HuH-7 (cell line): ENCODE data around the gene TIMP1.
"Not testable (repeated sequence)": the region's sequence is repeated elsewhere in the genome, so short reads cannot be mapped to it uniquely, and the experiment has no call there.

Experiments used
- DNase-seq: peaks from one replicate; pipeline ENCODE4 v3.0.0; 2011; ENCODE audit warnings: low spot score

TIMP1 gene

DNA sequence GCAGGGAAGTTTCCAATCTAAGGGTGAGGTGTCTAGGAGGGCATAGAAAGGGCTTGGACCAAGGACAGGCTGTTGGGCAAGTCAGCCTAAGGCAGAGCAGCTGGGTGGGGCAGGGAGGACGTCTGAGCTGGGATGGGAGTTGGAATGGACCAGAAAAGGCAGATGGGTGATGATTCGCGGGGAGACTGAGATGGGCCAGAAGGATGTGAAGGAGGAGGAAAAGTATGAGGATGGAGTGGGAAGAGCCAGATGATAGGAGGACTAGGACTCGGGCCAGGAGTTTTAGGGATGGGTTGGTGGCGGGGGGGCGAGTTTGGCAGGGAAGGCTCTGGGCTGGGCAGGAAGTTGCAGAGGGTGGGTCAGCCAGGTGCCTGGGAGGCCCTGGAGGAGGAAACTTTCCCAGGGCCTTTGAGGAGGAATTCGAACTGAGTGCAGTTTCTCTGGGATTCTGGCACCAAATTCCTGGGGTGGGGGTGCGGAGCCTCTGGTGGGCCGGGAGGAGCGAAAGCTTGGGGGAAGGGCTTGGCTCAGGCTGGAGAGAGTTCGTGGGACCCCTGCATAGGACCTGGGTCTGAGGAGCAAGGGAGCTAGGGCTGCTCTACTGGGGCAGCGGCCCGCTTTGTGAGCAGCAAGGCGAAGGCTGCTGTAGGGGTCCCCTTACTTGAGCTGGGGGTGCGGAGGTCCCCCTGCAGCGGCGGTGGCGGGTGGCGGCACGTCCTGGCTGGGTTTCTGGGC lies 8.7 kb upstream of the TIMP1 start:
- no peak for DNase-seq

DNA sequence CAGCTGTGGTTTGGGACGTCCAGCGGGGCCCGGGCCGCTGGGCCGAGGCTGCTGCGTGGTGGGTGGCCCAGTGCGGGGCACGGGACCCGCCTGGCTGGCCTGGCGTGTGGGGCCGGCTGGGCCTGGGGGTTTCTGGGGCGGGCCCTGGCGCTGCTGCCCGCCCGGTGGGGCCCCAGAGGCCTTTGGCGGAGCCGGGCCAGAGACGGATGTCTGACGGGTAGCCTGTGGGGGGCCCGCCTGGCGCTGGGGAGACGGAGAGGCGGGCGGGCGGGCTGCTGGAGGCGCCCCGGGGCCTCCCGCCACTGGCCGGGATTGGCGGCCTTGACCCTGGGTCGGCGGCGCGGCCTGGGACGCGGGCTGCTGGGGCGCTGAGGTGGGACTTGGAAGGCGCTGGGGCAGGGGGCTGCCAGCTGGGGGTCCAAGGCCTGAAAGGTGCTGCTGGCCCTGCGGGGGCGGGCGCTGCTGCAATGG lies 8.1 kb upstream of the TIMP1 start:
- no peak for DNase-seq

DNA sequence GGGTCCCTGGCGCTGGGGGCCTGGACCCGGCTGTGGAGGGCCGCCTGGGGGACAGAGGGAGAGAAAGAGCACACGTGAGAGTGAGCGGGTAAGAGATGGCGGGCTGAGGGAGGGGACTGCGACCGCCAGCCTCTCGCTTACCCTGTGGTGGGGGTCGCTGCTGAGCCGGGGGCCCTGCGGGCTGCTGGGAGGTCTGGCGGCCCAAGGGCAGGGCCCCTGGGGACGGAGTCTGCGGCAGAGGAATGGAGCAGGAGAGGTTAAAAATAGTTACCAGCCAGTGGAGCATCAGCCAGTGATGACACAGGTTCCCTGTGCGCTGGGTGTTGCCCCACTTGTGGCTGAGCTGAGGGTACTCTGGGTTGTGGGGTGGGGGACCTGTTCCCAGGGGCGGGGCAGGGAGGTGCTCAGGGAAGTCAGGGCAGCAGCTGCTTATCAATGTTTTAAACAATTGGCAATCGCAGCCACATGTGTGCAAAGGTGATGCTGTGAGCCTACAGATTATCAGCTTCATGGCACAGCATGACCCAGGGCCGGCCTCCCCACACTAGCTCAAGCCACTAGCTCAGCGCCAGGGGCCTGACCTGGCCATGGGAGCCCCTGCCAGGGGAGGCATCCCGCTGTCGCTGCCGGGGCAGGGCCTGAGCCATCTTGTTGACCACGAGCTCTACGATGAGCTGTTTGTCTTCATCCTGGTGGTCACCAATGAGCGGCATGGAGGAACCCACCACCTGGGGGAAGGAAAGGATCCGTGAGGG lies 7.5 kb upstream of the TIMP1 start:
- no peak for DNase-seq

DNA sequence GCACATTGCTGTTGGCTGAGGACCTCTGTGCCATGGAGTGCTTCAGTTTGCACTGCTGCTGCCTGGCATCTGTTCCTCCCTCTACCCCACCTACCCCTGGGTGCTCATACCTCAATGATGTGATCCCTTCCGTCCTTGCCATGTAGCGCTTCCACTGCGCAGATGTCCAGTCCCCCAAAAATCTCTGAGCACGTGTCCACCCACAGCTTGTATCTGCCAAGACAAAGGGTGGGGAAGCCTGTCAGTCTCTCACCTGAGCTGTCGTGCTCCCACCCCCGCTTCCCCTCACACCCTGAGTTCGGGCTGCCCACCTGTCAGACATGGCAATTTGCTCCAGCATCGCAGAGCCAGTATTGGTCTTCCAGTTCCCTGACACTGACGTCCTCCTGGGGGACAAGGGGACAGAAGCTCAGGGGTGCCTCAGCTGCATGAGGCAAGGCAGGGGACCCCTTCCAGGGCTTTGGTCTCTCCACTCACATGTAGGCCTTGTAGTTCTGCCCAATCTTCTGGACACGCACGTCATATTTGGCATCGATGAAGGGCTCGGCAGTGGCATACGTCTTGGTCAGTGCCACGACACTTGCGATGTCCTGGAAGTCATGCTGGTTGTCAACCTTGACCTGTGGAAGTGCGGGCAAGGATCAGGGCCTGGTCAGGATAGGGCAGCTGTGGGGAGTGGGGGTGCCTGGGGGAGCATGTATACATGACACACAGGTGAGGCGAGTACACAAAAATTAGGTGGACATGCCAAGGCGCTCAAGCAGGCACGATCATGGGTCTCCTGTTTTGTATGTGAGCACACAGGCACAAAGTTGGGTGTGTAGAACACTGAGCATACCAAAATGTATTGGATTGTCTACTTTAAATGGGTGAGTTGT lies 6.0 kb upstream of the TIMP1 start:
- no peak for DNase-seq

DNA sequence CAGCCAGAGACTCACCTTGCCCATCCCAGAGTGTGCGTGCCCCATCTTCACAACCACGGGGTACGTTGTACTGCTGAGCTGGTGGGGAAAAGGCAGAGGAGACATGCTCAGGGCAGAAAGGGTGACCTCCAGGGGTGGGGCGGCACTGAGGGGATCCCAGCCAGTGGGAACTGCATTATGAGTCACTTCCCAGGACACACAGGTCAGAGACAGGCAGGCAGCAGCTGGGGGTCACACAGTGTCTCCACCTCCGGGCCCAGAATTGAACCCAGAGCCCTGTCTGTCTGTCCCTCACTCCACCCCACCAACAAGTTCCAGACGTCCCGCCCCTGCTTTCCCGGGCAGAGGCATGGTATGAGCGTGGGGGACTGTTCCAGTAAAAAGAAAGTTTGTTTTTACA lies 4.8 kb upstream of the TIMP1 start:
- DNase-seq, result no peak

DNA sequence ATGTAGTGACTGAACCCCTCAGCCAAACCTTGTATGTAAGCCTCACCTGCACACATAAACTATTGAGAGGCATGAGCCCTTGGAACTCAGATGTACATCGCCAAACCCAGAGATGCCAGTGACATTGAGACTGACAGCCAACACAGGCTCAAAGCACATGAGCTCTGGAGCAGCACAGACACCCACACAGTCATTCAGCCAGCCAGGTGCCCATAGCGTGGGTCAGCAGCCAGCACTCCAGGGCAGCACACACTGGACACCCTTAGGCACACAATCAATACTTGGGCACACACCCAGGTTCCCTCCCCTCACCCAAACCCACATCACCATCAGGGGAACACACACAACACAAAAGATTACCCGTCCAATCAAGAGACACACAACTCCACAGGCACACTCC lies 4.3 kb upstream of the TIMP1 start:
- DNase-seq, result no peak

DNA sequence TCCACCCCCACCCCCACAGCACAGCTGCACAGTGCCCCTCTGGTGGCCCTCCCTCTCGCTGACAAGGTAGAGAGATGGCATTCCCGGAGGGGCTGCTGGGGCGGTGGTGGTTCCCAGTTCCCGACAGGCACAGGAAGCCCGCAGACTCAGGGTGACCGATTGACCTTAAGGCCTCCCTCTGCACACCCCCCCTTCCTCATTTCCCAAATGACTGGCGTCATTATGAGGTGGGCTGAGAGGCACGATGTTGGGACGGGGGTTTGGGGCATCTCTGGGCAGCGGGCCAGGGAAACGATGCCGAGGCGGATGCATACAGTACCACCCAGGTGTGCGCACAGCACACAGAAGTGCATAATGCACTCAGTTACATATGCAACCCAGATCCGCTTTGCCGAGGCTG lies 3.5 kb upstream of the TIMP1 start:
- DNase-seq, result no peak

DNA sequence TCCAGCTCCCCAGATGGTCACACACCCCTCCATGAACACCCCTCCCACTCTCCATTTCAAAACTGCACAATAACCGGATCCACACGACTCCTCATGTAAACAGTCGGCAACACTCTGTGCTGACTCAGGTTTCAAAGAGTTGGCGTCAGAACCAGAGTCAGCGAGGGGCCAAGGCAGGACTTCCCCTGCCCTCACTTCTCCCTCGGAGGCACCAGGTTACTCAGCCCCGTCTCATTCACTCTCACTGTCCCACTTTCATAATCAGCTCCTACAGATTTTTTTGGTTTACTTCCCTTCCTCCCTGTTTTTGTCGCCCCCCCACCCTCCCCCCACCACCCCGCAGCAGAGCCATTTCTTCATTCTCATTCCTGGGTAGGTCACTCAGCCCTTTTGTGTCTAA lies 2.7 kb upstream of the TIMP1 start:
- DNase-seq, result no peak

DNA sequence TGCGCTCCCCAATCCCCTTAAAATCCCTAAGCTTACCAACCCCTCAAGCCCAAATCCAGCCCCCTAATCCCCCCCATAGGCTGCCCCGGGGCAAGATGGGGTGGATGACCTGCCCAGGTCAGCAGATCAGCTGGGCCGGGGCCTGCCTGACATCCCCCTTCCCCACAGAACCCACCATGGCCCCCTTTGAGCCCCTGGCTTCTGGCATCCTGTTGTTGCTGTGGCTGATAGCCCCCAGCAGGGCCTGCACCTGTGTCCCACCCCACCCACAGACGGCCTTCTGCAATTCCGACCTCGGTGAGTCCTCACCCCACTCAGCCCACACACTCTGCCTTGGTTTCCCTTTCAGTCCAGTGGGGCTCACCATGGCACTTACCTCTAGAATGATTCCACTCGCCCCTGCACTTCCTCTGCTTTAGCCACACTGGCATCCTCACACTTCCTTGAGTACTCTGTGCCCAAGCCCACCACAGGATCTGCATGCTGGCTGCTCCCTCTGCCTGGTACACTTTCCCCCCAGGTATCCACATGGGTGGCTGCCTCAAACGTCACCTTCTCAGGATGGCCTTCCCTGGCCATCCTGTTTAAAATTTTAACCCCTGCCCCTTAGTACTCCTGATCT lies 1.1 kb downstream of the TIMP1 start:
- no peak for DNase-seq

DNA sequence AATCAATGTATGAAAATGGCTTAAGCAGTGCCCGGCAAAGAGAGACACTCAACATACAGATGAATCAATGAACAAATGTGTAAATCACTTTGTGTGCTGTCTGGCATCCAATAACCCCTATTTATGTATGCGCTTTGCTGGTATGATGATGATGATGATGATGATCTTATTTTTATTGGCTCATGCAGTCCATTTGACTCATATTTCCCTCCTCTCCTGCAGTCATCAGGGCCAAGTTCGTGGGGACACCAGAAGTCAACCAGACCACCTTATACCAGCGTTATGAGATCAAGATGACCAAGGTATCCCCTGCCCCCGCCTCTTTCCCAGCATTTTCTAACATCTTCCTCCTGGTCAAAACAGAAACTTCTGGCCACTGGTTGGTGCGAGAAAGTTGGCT lies 2.5 kb downstream of the TIMP1 start:
- no peak for DNase-seq

DNA sequence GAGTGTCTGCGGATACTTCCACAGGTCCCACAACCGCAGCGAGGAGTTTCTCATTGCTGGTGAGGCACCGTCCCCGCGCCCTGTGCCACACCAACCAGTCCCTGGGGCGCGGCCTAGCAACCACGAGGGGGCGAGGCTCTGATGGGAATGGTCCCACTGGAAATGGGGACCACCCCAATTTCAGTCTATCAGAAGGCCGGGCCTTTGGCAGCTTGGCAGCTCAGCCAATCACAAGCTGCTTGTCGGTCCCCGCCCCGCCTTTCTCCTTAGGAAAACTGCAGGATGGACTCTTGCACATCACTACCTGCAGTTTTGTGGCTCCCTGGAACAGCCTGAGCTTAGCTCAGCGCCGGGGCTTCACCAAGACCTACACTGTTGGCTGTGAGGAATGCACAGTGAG lies 3.0 kb downstream of the TIMP1 start:
- no peak for DNase-seq

DNA sequence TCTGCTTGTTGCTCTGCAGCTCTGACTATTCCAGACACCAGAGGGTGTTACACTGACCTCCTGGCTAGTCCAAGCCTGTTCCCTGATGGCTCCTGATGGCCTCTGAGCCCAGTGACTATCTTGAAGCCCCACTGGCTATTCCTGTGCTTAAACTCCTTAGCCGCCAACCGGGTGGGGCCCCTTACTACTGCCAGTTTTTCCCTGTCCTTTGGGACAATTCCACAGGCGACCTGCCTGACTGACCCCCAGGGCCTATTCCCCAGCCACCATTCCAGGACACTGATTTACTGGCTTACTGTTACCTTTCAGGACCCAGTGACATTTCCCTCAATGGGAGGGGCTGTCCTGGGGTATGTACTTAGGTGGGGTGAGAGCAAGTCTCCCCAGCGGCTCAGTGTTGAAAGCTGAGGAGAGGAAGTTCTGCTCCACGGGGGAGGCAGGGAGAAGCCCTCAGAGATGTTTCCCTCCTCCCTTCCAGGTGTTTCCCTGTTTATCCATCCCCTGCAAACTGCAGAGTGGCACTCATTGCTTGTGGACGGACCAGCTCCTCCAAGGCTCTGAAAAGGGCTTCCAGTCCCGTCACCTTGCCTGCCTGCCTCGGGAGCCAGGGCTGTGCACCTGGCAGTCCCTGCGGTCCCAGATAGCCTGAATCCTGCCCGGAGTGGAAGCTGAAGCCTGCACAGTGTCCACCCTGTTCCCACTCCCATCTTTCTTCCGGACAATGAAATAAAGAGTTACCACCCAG lies 4.0 kb downstream of the TIMP1 start:
- DNase-seq, result no peak

DNA sequence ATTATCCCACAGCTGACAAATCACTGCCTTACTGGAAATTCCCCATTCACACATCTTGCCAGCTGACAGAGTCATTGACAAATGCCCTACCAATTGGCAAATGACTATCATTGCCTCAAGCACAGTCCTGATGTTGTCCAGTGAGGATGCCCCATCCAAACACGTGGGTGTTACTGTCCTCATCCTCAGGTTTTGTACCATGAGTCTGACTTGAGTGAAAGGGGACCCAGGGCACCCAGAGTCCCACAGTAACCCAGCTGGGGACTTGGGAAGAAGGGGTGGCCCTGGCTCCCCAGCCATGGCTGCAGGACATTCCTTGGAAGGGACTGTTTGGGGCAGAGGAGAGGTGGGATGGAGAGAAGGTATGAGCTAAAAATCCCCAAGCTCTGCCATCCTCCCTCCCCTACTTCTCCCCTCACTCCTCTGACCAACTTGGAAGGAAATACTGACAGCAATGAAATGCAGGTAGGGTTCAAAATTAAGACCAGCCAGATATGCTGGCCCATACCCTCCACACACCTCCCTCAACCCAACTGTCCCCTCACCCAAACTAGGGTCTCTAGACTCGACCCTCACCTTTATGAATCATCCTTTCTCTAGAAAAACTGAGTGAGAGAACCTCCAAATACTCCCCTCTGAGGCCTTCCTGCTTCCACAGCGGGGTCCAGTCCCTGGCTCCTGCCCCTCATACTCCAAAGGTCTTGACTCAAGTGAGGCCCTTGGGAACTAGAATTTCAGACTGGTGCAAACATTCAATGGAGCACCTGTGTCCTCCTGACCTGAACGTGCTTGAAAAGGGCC lies 5.1 kb downstream of the TIMP1 start:
- no peak for DNase-seq

DNA sequence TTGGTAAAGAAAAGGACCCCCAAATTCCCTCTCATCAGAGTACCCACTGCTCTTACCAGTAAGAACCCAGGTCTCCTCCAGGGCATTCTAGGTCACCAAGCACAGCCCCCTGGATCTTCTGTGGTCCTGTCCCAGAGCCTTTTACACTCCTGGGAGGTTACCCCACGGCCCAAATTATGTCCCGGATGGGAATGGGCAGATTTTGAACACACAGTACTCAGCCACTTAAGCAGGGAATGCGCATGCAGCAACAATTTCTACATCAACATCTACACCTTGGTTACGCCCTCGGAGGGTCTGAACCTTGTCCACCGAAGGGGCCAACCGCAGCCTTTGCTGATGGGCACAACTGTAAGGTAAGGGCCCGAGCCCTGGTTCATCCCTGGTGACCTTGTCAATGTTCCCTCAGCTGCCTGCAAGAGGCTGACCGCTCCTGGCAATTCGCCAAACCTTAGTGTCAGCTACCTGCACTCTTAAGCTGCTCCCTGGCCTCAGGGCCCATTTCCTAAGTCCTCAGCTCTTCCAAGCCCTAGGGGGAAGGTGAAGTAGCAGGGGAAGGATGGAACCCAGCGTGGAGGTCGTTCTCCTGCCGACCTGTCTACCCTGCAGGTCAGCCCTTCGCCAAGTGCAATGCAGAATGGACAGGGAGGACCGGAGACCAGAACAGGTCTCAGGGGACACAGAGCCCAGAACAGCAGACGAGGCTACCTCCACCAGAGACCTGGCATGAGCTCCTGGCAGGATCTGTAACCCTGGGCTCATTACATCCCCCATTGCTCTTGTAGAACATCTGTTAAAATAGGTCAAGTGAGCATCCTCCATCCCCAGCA lies 5.9 kb downstream of the TIMP1 start:
- DNase-seq, result no peak

DNA sequence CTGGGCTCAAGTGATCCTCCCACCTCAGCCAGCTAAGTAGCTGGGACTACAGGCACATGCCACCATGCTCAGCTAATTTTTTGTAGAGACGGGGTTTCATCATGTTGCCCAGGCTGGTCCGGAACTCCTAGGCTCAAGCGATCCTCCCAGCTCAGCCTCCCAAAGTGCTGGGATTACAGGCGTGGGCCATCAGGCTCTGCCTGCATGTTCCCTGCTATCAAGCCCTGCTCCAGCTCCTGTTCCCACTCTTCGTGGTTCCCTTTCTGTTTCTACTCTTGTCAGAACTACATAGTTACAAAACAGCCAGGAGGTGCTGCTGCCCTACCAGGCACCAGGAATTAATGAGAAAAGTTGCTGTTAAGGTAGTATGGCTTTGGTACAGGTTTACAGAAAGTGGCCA lies 8.7 kb downstream of the TIMP1 start:
- no peak for DNase-seq

DNA sequence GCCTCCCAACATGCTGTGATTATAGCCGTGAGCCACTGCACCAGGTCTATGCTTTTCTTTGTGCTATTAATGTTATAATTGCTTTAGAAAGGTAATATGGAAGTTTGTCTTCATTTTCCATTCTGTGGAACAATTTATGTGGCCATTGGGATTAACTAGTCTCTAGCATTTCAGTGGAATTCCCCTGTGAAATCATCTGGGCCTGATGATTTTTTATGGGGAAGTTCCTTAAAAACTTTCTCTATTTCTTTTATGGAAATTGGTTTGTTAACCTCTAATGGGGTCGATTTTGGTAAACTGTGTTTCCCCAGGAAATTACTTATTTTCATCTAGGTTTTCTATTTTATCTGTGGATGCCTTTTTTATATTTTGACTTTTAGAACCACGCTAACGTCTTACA lies 11.3 kb downstream of the TIMP1 start:
- DNase-seq, result no peak

DNA sequence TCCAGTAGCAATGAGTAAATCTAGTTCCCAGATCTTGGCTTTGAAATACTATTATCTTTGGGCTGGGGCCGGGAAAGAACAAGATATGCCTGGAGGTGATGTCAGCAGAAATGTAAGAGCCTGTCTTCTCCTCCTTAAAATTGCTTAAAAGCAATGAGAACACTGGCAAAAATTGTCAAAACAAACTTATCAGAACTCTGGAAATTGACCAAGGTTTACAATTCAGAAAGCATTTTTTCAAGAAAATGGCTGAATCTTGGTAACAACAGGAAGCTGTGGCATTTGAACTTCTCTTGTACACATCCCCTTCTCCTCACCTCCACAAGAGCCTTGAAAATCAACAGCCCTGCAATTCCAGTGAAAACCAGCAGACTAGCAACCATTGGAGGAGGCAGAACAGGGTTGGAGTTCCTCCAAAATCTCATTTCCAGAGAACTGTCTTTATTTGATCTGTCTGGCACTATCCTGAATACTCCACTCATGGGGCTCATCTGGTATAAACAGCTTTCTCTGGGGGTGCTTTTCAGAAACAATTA lies 13.5 kb downstream of the TIMP1 start:
- no peak for DNase-seq

DNA sequence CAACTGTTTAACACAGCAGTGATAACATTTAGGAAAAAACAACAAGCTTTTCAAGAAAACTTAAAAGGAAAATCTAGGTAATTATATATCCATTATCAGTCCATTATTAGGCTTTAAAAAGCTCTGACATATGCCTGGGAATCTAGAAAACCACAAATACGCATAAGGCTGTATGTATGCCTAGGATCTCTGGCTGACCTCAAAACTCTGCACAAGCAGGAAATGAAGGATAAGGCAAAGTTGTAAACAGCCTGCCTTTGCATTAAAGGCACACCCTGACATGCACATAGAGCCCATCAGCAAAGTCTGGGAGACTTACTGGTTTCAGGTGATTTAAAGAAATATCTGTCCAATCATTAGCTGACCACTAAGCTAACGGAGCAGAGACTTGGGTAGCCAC lies 14.0 kb downstream of the TIMP1 start:
- no peak for DNase-seq

DNA sequence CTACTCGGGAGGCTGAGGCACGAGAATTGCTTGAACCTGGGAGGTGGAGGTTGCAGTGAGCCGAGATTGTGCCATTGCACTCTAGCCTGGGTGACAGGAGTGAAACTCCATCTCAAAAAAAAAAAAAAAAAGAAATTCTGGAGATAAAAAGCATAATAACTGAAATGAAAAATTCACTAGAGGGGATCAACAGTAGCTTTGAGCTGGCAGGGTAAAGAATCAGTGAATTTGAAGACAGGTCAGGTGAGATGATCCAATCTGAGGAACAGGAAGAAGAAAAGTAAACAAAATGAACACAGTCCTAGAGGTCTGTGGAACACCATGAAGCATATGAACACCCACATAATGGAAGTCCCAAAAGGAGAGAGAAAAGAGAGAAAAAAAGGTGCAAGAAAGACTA lies 15.0 kb downstream of the TIMP1 start:
- no peak for DNase-seq

DNA sequence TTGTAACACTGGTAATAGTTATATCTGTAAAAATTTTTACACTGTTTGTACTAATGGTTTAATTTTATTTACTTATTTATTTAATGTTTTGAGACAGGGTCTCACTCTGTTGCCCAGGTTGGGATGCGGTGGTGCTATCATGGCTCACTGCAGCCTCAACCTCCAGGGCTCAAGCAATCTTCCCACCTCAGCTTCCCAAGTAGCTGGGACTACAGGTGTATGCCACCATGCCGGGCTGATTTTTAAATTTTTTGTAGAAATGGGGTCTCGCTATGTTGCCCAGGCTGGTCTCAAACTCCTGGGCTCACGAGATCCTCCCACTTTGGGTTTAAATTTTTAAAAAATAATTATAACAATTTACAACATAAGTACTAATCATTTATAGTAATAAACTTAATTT lies 20.9 kb downstream of the TIMP1 start:
- DNase-seq, result not testable (repeated sequence)
